ENCODE results near the gene RFK. TPM values are rescaled to one million over a fixed set of nuclear protein-coding genes. Genes with fewer than 3 reads are reported as not detected.

RFK gene
- 18.2 TPM for polyA plus RNA-seq (2013, experiment 1 of 2)
- 18.9 TPM for polyA plus RNA-seq (2013, experiment 2 of 2)

GRCh38 chr9:76394195-76394959 lies at the start of gene RFK:
Gene RFK, minus strand, starts transcription at chr9:76394426. Its CDS starts 255 bp downstream, at chr9:76394171.
- H2AFZ ChIP-seq (ENCODE audit: low read length), result peak within 1 kb of the TSS; percentile 100
- peak within 1 kb of the TSS; percentile 92 for H3K23ac ChIP-seq (ENCODE audit: low read depth, low read length, poor library complexity)
- H3K4me2 ChIP-seq (ENCODE audit: insufficient read depth, low read length, poor library complexity, severe bottlenecking), result peak within 1 kb of the TSS; percentile 81
- H3K79me1 ChIP-seq (ENCODE audit: low read depth, low read length), result no peaks in the 10 kb centered on the region
- peak within 1 kb of the TSS; percentile 44 for H3K4ac ChIP-seq (ENCODE audit: low read length)
- peaks cover 0 to 5% of the 10 kb centered on the region in 2 donors for H3K4me1 ChIP-seq (ENCODE audit: control insufficient read depth in 2 of 2, insufficient read depth in 1 of 2, low read depth in 1 of 2, low read length in 2 of 2)
- no peak within 1 kb of the TSS for H2BK12ac ChIP-seq (ENCODE audit: low read length)
- peak within 1 kb of the TSS; percentile 97 for H3K18ac ChIP-seq (ENCODE audit: low read length)
- peak within 1 kb of the TSS; percentile 82 to 98 for H3K4me3 ChIP-seq (ENCODE audit: low read length in 2 of 2)
- peaks cover 3 to 7% of the 10 kb centered on the region in 2 donors for H3K9me3 ChIP-seq (replicated peaks in 1 of 2; ENCODE audit: control insufficient read depth in 2 of 2, insufficient read depth in 1 of 2, low read depth in 1 of 2, low read length in 2 of 2)
- H4K91ac ChIP-seq (ENCODE audit: low read depth, low read length, poor library complexity), result no peak within 1 kb of the TSS
- peak within 1 kb of the TSS; percentile 99 for H3K9ac ChIP-seq (ENCODE audit: low read depth, low read length, poor library complexity)
- no peak within 1 kb of the TSS for H2AK5ac ChIP-seq (ENCODE audit: low read depth, low read length)
- peak within 1 kb of the TSS; percentile 77 for H2BK120ac ChIP-seq (ENCODE audit: low read depth, low read length)
- peak within 1 kb of the TSS; percentile 96 for H2BK15ac ChIP-seq (ENCODE audit: low read length)
- WGBS, 2 donors (ENCODE audit: extremely low coverage in 2 of 2, insufficient read length in 2 of 2, insufficient replicate concordance in 1 of 2), result no CpG with 5 or more reads among the region's 81 CpGs
- no peak within 1 kb of the TSS for H2BK5ac ChIP-seq (ENCODE audit: low read length)
- H3K36me3 ChIP-seq (replicated peaks in 1 of 2; ENCODE audit: control insufficient read depth in 2 of 2, insufficient read depth in 2 of 2, low read length in 2 of 2), result peaks cover 0 to 20% of the 10 kb centered on the region in 2 donors
- no peak within 1 kb of the TSS for H3K14ac ChIP-seq (ENCODE audit: low read length)
- peak; percentile 92 for DNase-seq (ENCODE audit: low spot score)
- peak within 1 kb of the TSS; percentile 100 for H4K8ac ChIP-seq (ENCODE audit: low read depth, low read length)
- no peaks in the 10 kb centered on the region for H3K27me3 ChIP-seq (ENCODE audit: control insufficient read depth in 3 of 3, insufficient read depth in 3 of 3, low read depth in 1 of 3, low read length in 3 of 3)
- peak within 1 kb of the TSS; percentile 95 for H3K27ac ChIP-seq (replicated peaks; ENCODE audit: low read length)

- H3K27ac ChIP-seq (replicated peaks; ENCODE audit: low read length), result no peak overlapping the region
- no peak overlapping the region for H3K4me2 ChIP-seq (ENCODE audit: insufficient read depth, low read length, poor library complexity, severe bottlenecking)
- H4K91ac ChIP-seq (ENCODE audit: low read depth, low read length, poor library complexity), result no peak overlapping the region
- H3K23ac ChIP-seq (ENCODE audit: low read depth, low read length, poor library complexity), result no peak overlapping the region
- H3K9ac ChIP-seq (ENCODE audit: low read depth, low read length, poor library complexity), result no peak overlapping the region
- peaks cover 0 to 1% of the 10 kb centered on the region in 2 donors for H3K9me3 ChIP-seq (replicated peaks in 1 of 2; ENCODE audit: control insufficient read depth in 2 of 2, insufficient read depth in 1 of 2, low read depth in 1 of 2, low read length in 2 of 2)
- H2AFZ ChIP-seq (ENCODE audit: low read length), result no peak overlapping the region
- H3K18ac ChIP-seq (ENCODE audit: low read length), result no peak overlapping the region
- DNase-seq (ENCODE audit: low spot score), result no peak
- no peaks in the 10 kb centered on the region for H3K79me1 ChIP-seq (ENCODE audit: low read depth, low read length)
- no peaks in the 10 kb centered on the region for H3K4me1 ChIP-seq (ENCODE audit: control insufficient read depth in 2 of 2, insufficient read depth in 1 of 2, low read depth in 1 of 2, low read length in 2 of 2)
- H3K14ac ChIP-seq (ENCODE audit: low read length), result no peak overlapping the region
- no peaks in the 10 kb centered on the region for H3K27me3 ChIP-seq (ENCODE audit: control insufficient read depth in 3 of 3, insufficient read depth in 3 of 3, low read depth in 1 of 3, low read length in 3 of 3)
- H2BK120ac ChIP-seq (ENCODE audit: low read depth, low read length), result no peak overlapping the region
- H3K4me3 ChIP-seq (ENCODE audit: low read length in 2 of 2), result no peak overlapping the region
- no CpG with 5 or more reads among the region's 3 CpGs for WGBS, 2 donors (ENCODE audit: extremely low coverage in 2 of 2, insufficient read length in 2 of 2, insufficient replicate concordance in 1 of 2)
- no peak overlapping the region for H3K4ac ChIP-seq (ENCODE audit: low read length)
- H4K8ac ChIP-seq (ENCODE audit: low read depth, low read length), result no peak overlapping the region
- no peak overlapping the region for H2AK5ac ChIP-seq (ENCODE audit: low read depth, low read length)
- no peaks in the 10 kb centered on the region for H3K36me3 ChIP-seq (replicated peaks in 1 of 2; ENCODE audit: control insufficient read depth in 2 of 2, insufficient read depth in 2 of 2, low read length in 2 of 2)
- no peak overlapping the region for H2BK5ac ChIP-seq (ENCODE audit: low read length)
- H2BK12ac ChIP-seq (ENCODE audit: low read length), result no peak overlapping the region
- H2BK15ac ChIP-seq (ENCODE audit: low read length), result no peak overlapping the region
Observed at GRCh38 chr9:76443887-76444286, 49.7 kb upstream of the RFK start.

GRCh38 chr9:76441551-76442322 lies 47.5 kb upstream of the RFK start:
- no peak overlapping the region for H3K18ac ChIP-seq (ENCODE audit: low read length)
- H2BK5ac ChIP-seq (ENCODE audit: low read length), result no peak overlapping the region
- no peak overlapping the region for H3K4me3 ChIP-seq (ENCODE audit: low read length in 2 of 2)
- no peaks in the 10 kb centered on the region for H3K36me3 ChIP-seq (replicated peaks in 1 of 2; ENCODE audit: control insufficient read depth in 2 of 2, insufficient read depth in 2 of 2, low read length in 2 of 2)
- H3K4me2 ChIP-seq (ENCODE audit: insufficient read depth, low read length, poor library complexity, severe bottlenecking), result no peak overlapping the region
- no peak for DNase-seq (ENCODE audit: low spot score)
- no peak overlapping the region for H3K27ac ChIP-seq (replicated peaks; ENCODE audit: low read length)
- no peak overlapping the region for H2BK12ac ChIP-seq (ENCODE audit: low read length)
- no CpG with 5 or more reads among the region's 10 CpGs for WGBS, 2 donors (ENCODE audit: extremely low coverage in 2 of 2, insufficient read length in 2 of 2, insufficient replicate concordance in 1 of 2)
- no peak overlapping the region for H2BK120ac ChIP-seq (ENCODE audit: low read depth, low read length)
- no peak overlapping the region for H3K23ac ChIP-seq (ENCODE audit: low read depth, low read length, poor library complexity)
- no peak overlapping the region for H3K4ac ChIP-seq (ENCODE audit: low read length)
- no peak overlapping the region for H2AK5ac ChIP-seq (ENCODE audit: low read depth, low read length)
- no peak overlapping the region for H3K9ac ChIP-seq (ENCODE audit: low read depth, low read length, poor library complexity)
- H4K91ac ChIP-seq (ENCODE audit: low read depth, low read length, poor library complexity), result no peak overlapping the region
- H2AFZ ChIP-seq (ENCODE audit: low read length), result no peak overlapping the region
- H4K8ac ChIP-seq (ENCODE audit: low read depth, low read length), result no peak overlapping the region
- H3K4me1 ChIP-seq (ENCODE audit: control insufficient read depth in 2 of 2, insufficient read depth in 1 of 2, low read depth in 1 of 2, low read length in 2 of 2), result no peaks in the 10 kb centered on the region
- peaks cover 0 to 1% of the 10 kb centered on the region in 2 donors for H3K9me3 ChIP-seq (replicated peaks in 1 of 2; ENCODE audit: control insufficient read depth in 2 of 2, insufficient read depth in 1 of 2, low read depth in 1 of 2, low read length in 2 of 2)
- H3K14ac ChIP-seq (ENCODE audit: low read length), result no peak overlapping the region
- H3K27me3 ChIP-seq (ENCODE audit: control insufficient read depth in 3 of 3, insufficient read depth in 3 of 3, low read depth in 1 of 3, low read length in 3 of 3), result no peaks in the 10 kb centered on the region
- H3K79me1 ChIP-seq (ENCODE audit: low read depth, low read length), result no peaks in the 10 kb centered on the region
- no peak overlapping the region for H2BK15ac ChIP-seq (ENCODE audit: low read length)

Data from neuronal stem cell (in vitro differentiated cells).